OCI-LY7 (cell line): ENCODE measurements around the gene SESN2.

Source experiments
- CTCF ChIP-seq: fragments of 200-600 bp; sonication (generic); conservative IDR thresholded peaks from 2 replicates; pipeline ENCODE4 v1.5.1; 2014; ENCODE audit warnings: mild to moderate bottlenecking, antibody characterized with exemption, low read length, moderate library complexity, mixed read lengths
- EZH2phosphoT487 ChIP-seq: fragments of 200-600 bp; sonication (generic); IDR thresholded peaks from 2 replicates; pipeline ENCODE4 v1.6.1; 2018; ENCODE audit warnings: low read depth, borderline replicate concordance, mild to moderate bottlenecking, mixed run types, antibody characterized with exemption, low read length, moderate library complexity, mixed read lengths

- TF ChIP-seq CTCF, result no peak
- TF ChIP-seq EZH2phosphoT487, result no peak
Measured at GRCh38 chr1:28306301-28306949, 47.1 kb downstream of the SESN2 start.
